Lung (tissue), 12 donors: Measurements from ENCODE around the gene CTTNBP2NL. TPM values are rescaled to one million over a fixed set of nuclear protein-coding genes. Genes with fewer than 3 reads are reported as not detected.
A peak's percentile ranks its signal among the peaks of the same experiment; 100 is the strongest.
"Not testable (repeated sequence)": the region's sequence is repeated elsewhere in the genome, so short reads cannot be mapped to it uniquely, and the experiment has no call there.

Experiments used
- ATAC-seq: fragments of 200-7000 bp; cut with Tn5 transposase; one replicate; pipeline ENCODE4 v1.9.1; 2020; ENCODE audit warnings: moderate number of reproducible peaks; ENCODE audit not compliant: insufficient read depth, low FRiP score
- DNase-seq, 3 donors: peaks; one replicate each; pipeline ENCODE4 v3.0.0-alpha.2; 2013 to 2017
- H3K27ac ChIP-seq, 2 donors: one replicate each; pipeline ENCODE4 v1.5.1; 2013; ENCODE audit warnings: mild to moderate bottlenecking in 2 of 2, moderate library complexity in 2 of 2, control low read depth in 1 of 2, inconsistent platforms in 1 of 2, low read depth in 1 of 2, low read length in 1 of 2
- H3K27me3 ChIP-seq, 3 donors: one replicate each; pipeline ENCODE4 v1.5.1; 2013; ENCODE audit warnings: low read length in 2 of 3; ENCODE audit not compliant: control insufficient read depth in 3 of 3, insufficient read depth in 3 of 3
- H3K36me3 ChIP-seq, 4 donors: one replicate each; pipeline ENCODE4 v1.5.1; 2013; ENCODE audit warnings: low read length in 4 of 4, mild to moderate bottlenecking in 1 of 4, moderate library complexity in 1 of 4; ENCODE audit not compliant: control insufficient read depth in 4 of 4, insufficient read depth in 4 of 4
- H3K4me1 ChIP-seq, 5 donors: one replicate each; pipeline ENCODE4 v1.5.1; 2013; ENCODE audit warnings: low read length in 5 of 5, mild to moderate bottlenecking in 2 of 5, moderate library complexity in 1 of 5; ENCODE audit not compliant: control insufficient read depth in 5 of 5, insufficient read depth in 5 of 5
- H3K4me3 ChIP-seq: one replicate; pipeline ENCODE4 v1.5.1; 2013; ENCODE audit warnings: mild to moderate bottlenecking, control low read depth, moderate library complexity
- H3K9ac ChIP-seq, 2 donors: one replicate each; pipeline ENCODE4 v1.5.1; 2013; ENCODE audit warnings: low read length in 2 of 2, control low read depth in 1 of 2; ENCODE audit not compliant: insufficient read depth in 1 of 2
- H3K9me3 ChIP-seq, 4 donors: one replicate each; pipeline ENCODE4 v1.5.1; 2013; ENCODE audit warnings: low read length in 3 of 4, mild to moderate bottlenecking in 1 of 4, moderate library complexity in 1 of 4; ENCODE audit not compliant: control insufficient read depth in 4 of 4, insufficient read depth in 3 of 4
- CTCF ChIP-seq: IDR thresholded peaks from 2 replicates; pipeline ENCODE4 v1.5.1; 2012; ENCODE audit warnings: mild to moderate bottlenecking; ENCODE audit errors: control extremely low read depth, extremely low read depth
- WGBS, 2 donors: extraction: QIAGEN DNeasy Blood & Tissue Kit; methylation state at CpG; one replicate each; pipeline ENCODE4 v1.1.7; 2013; 5-methylcytosine and 5-hydroxymethylcytosine counted together
- polyA plus RNA-seq, 2 donors: library from polyadenylated mRNA; stranded (reverse); fragments of 200-250 nt; gene quantifications; one replicate each; pipeline ENCODE4 v1.2.1, GENCODE V29; 2013
- total RNA-seq, 2 donors: library from RNA; depleted of rRNA in 1 of 2; stranded (reverse); fragments of >200 nt in 1 of 2; gene quantifications; one replicate each; pipeline ENCODE4 v1.2.1, GENCODE V29; 2014 to 2021
- donor health status: control.
- donor health status: control.
- donor health status: Bipolar disorder and iron deficiency.
- donor health status: healthy.
- donor health status: DM: yes; HTN: yes; CAD: no.

The CTTNBP2NL gene
- total and polyA plus RNA-seq, 4 donors: 9.0 to 38.5 (median 17.0) TPM

DNA sequence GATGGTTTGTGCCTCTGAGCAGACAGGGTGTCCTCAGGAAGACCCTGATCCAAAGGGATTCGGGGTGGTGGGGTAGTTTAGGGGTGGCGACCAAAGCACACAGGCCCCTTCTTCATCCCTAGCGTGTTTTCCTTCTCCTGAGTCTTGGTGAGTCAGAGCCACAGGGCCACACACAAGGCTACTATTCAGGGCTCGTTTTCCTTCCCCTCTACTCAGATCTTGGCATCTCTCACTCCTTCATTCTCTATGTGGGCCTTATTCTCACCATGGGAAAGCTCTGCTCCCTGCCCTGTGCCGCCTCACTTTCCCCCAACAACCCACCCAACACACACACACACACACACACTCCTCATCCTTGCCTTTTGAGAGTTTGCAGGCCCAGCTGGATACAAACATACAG lies 69.1 kb downstream of the CTTNBP2NL start:
- Histone ChIP-seq H3K4me1 (peaks cover 0 to 28% (median 14%) of the 10 kb centered on the region in 5 donors), H3K9me3 (no peaks in the 10 kb centered on the region), H3K27ac (peak overlapping the region in 1 of 2 donors; percentile 71), H3K36me3 (no peaks in the 10 kb centered on the region), H3K9ac (no peak overlapping the region), H3K4me3 (no peak overlapping the region), H3K27me3 (no peaks in the 10 kb centered on the region)
- DNase-seq (peak in 2 of 3 donors; percentile 14 to 21), ATAC-seq (no peak)
- WGBS, 2 donors: 73 to 80% methylated on average over 5 of the region's 5 CpGs
- TF ChIP-seq CTCF: no peak

GRCh38 chr1:112466078-112466660 lies 70.2 kb downstream of the CTTNBP2NL start:
- peak; percentile 71 for TF ChIP-seq CTCF
- no peaks in the 10 kb centered on the region for H3K9me3 ChIP-seq
- WGBS, 2 donors: 2 to 3% methylated on average over 31 of the region's 31 CpGs
- DNase-seq: peak; percentile 94 to 97 (median 95)
- no peaks in the 10 kb centered on the region for H3K27me3 ChIP-seq
- H3K9ac ChIP-seq: peak overlapping the region in 1 of 2 donors; percentile 8
- H3K4me1 ChIP-seq: peaks cover 0 to 19% (median 11%) of the 10 kb centered on the region in 5 donors
- peak; percentile 89 for ATAC-seq
- H3K4me3 ChIP-seq: no peak overlapping the region
- H3K36me3 ChIP-seq: no peaks in the 10 kb centered on the region
- peak overlapping the region; percentile 1 to 71 for H3K27ac ChIP-seq

DNA sequence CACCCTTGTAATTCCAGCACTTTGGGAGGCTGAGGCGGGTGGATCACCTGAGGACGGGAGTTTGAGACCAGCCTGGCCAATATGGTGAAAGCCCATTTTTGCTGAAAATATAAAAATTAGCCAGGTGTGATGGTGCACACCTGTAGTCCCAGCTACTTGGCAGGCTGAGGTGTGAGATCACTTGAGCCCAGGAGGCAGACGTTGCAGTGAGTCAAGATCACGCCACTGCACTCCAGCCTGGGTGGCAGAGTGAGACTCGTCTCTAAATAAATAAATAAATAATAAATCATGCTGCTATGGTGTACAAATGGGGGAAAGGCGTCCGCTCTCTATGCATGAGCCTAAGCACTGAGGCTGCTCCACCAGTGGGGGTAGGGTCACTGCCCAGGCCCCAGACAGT lies 74.3 kb downstream of the CTTNBP2NL start:
- DNase-seq, H3K9me3 ChIP-seq, H3K4me3 ChIP-seq, ATAC-seq, H3K36me3 ChIP-seq, H3K4me1 ChIP-seq, H3K9ac ChIP-seq, H3K27me3 ChIP-seq, H3K27ac ChIP-seq: not testable (repeated sequence)
- WGBS, 2 donors: 87 to 94% methylated on average over 7 of the region's 7 CpGs

- H3K4me3 ChIP-seq: no peak overlapping the region
- ATAC-seq (no peak), DNase-seq (no peak)
- 47 to 65% methylated on average over 3 of the region's 3 CpGs for WGBS, 2 donors
- H3K4me1 ChIP-seq: peaks cover 0 to 6% (median 0%) of the 10 kb centered on the region in 5 donors
- H3K27me3 ChIP-seq: no peaks in the 10 kb centered on the region
- TF ChIP-seq CTCF: no peak
- no peak overlapping the region for H3K9ac ChIP-seq
- peaks cover 0 to 1% (median 0%) of the 10 kb centered on the region in 4 donors for H3K36me3 ChIP-seq
- no peaks in the 10 kb centered on the region for H3K9me3 ChIP-seq
- H3K27ac ChIP-seq: no peak overlapping the region
These were observed 75.0 kb downstream of the CTTNBP2NL start for GRCh38 chr1:112470966-112471365.
